CD4-positive, alpha-beta T cell treated with Interferon alpha-2 for 1 hour (primary cell): ENCODE data around the gene CTIF.

ENCODE experiments used
- DNase-seq, 2 donors: peaks; one replicate each; pipeline ENCODE4 v3.0.0-alpha.2; 2020 to 2022

The CTIF gene

GRCh38 chr18:48842259-48843061 is 303.6 kb downstream of the CTIF start:
- peak; percentile 47 to 81 for DNase-seq

DNA sequence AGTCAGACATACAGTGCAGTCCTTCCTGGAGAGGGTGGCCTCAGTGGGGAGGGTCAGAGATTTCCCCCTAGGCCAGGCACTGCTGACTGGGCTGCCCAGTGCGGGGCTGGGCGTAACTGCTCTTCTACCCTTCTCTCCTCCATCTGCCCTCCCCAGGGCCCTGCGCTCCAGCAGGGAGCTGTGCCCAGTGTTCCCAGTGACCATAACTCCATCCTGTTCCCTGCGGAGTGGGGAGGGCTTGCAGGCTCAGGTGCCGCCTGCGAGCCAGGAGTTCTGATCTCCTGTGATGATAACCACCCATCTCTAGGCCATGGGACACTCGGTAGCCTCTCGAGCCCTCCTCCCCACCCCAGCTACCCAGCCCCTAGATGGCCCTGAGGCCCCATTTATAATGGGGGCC is 304.3 kb downstream of the CTIF start:
- no peak for DNase-seq

- DNase-seq: no peak
Observed at GRCh38 chr18:48843596-48843995, 304.8 kb downstream of the CTIF start.

- DNase-seq: no peak
Observed at GRCh38 chr18:48844271-48844670, 305.4 kb downstream of the CTIF start.

GRCh38 chr18:48845174-48845573 is 306.3 kb downstream of the CTIF start:
- no peak for DNase-seq

DNA sequence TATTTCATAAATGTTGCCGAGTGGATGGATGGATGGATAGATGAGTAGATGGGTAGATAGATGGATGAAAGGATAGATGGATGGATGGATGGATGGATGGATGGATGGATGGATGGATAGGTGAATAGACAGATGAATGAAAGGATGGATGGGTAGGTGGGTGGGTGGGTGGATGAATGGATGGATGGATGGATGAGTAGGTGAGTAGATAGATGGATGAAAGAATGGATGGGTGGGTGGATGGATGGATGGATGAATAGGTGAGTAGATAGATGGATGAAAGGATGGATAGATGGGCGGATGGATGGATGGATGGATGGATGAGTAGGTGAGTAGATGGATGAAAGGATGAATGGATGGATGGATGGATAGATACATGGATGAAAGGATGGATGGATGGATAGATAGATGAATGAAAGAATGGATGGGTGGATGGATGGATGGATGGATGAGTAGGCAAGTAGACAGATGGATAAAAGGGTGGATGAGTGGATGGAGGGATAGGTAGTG is 307.6 kb downstream of the CTIF start:
- DNase-seq: no peak

DNA sequence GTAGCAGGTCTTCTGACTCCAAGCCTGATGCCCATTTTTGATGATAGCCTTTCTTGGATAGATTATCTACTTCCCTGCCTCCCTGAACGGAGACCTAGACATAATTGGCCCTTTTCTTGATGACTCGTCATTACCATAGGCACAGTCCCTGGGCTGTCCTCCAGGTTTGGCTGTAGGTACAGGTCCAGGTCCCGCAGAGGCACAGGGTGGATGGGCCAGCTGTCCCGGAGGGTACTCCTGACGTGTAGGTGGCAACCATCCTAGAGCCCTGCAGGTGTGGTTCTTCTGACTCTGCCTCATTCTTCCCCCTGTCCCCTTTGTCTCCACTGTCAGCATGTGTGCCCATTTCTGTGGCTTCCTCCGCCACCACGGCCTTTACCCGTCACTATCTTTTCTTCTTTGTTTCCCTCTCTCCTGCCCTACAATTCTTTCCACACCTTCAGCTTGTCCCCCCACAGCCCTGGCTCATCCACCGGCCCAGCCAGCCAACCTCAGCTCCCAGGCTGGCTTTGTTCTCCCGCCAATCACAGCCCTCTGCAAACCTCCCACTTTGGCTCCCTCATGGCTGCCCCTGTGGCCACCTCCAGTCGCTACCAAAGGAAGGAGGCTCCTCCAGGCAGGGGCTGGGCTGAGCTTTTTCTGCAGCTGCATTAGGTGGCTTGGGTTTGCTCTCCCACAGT is 309.1 kb downstream of the CTIF start:
- no peak for DNase-seq

DNA sequence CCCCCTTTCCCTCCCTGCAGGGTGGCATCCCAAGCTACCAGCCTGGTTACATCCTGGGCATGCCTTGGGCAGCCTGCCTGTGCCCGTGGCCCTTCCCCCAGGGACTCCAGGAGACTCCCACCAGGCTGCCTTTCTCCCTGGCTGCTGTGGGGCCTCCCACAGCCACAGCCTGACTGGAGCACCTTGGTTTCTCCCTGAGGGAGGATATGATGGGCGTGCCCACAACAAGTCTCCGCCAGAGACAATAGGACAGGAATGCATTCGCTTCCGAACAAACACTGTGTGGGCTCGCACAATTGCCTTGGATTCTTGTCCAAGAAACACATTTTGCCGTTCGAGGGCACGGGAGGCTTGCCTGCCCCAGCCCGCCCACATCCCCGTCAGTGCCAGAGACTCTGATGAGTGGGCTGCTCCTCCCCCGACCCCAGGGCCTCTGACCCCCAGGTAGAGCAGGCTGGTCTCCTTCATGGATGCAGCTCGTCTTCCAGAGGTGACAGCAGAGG is 309.9 kb downstream of the CTIF start:
- DNase-seq: no peak

- no peak for DNase-seq
Observed at GRCh38 chr18:48850822-48851598, 312.2 kb downstream of the CTIF start.

GRCh38 chr18:48851599-48851960 is 312.7 kb downstream of the CTIF start:
- peak in 1 of 2 donors; percentile 14 for DNase-seq

- no peak for DNase-seq
Observed at GRCh38 chr18:48852292-48852691, 313.5 kb downstream of the CTIF start.

- DNase-seq: no peak
Observed at GRCh38 chr18:48852794-48853193, 314.0 kb downstream of the CTIF start.

DNA sequence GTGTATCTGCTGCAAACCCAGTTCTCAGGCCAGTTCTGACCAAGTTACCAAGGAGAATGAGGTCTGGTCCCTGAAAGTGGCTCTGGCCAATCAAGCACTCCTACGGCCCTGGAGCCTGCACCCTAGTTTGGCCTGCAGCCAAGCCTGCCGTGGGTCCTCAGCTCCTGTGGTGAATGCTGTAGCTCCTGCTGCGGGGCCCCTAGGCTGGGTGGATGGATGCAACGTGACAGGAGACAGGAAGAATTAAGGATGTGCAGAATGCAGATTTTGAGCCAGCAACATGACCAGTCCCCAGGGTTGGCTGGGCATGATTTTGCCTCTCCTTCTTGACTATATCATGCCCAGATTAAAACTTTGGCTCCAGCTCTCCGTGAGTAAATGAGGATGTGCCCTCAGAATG is 314.8 kb downstream of the CTIF start:
- DNase-seq: no peak

DNA sequence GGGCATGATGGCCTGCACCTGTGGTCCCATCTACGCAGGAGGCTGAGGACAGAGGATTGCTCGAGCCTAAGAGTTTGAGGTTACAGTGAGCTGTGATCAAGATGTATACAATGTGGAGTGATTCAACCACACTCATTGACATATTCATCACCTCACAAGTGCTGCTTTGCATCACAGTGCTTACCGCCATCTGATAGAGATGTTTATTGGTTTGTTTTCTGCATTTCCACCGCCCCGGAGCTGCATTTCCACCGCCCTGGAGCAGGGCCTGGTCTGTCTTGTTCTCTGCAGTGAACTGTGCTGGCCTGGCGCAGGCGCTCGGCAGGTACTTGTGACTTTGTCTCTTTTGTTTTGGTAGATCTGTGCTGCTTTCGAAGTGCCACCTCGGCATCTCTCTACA is 315.9 kb downstream of the CTIF start:
- no peak for DNase-seq

DNA sequence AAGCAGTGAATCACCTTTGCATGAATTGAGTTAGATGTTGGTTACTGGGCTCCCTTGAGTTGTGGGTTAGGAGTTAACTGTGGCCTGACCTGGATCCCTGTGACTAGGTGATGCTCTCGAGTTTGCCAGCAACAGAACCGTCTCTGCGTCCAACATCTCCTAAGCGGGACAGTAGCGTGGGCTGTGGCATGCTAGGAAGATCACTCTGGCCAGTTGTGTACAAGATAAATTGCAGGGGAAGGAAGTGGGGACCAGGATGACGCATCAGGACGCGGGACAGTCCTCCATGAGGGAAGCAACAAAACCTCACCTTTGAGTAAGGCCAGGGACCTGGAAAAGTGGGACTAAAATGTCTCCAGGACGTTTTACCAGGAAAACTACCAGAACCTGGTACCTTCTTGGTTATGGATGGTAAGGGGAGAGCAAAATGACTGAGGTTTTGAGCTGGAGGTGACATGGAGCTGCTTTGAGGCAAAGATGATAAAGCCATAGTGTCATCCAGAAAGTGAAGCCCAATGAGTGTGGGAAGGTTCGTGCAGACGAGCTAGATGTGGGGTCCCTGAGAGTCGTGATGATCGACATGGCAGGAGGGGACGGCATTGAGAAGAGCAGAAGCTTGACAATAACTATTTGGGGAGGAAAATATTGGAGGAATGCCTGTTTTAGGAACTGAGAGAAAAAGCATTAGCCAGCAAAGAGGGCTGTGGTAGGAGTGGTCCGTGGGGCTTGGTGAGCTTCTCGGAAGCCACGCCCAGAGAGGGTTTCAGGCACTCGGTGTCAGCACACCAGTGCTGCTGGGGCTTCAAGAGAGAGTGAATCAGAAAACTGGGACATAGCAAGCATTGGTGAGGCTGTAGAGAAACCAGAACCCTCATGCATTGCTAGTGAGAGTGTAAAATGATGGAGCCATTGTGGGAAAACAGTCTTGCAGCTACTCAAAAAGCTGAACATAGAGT is 316.9 kb downstream of the CTIF start:
- peak; percentile 26 to 52 for DNase-seq

- DNase-seq: no peak
Observed at GRCh38 chr18:48857023-48857694, 318.3 kb downstream of the CTIF start.

GRCh38 chr18:48858676-48859075 is 319.8 kb downstream of the CTIF start:
- DNase-seq: no peak

DNA sequence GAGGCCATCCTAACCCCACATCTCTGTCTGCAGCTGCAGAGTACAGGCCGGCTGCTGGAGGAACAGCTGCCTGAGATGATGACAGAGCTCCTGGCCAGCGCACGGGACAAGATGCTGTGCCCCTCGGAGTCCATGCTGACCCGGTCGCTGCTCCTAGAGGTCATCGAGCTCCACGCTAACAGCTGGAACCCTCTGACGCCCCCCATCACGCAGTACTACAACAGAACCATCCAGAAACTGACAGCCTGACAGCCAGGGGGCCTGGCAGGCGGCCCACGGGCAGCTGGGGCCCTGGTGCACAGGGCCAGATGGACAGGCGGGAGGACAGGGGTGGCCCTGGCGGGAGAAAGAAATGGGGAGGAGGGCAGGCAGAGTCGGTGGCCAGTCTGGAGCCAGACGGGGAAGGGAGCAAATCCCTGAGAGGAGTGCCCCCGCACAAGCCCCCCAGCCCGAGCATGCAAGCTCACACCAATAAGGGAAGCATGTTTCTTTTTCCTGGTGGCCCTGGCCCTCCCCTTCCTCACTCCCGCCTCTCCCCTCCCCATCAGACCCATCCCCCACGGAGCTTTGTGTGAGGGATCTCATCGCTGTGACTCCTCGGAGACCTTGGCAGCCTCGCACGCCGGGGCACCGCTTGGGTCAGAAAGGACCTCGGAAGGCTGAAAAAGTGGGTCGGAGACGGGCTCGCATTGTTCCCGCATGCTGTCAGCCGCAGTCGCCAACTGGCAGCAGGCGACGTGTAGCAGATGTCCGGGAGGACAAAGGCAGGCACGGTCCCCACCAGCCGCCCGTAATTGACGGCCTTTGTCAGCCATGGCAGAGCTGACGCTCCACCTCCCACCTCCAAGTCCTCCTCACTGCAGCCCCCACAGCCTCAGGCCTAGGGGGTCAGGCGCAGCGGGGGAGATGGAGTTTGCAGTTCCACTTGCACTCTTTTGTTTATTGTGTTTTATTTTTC is 320.8 kb downstream of the CTIF start:
- no peak for DNase-seq

- no peak for DNase-seq
Observed at GRCh38 chr18:48860269-48861180, 321.7 kb downstream of the CTIF start.
